Loucy (cell line): Measurements from ENCODE around the gene ATRNL1.

ENCODE experiments used
- H2AFZ ChIP-seq: fragments of 200-600 bp; sonication (generic); 2 replicates; pipeline ENCODE4 v1.6.0; 2016; ENCODE audit warnings: antibody characterized with exemption, mild to moderate bottlenecking, low read length, moderate library complexity
- H3F3A ChIP-seq: fragments of 200-600 bp; 2 replicates; pipeline ENCODE4 v1.6.0; 2016; ENCODE audit warnings: antibody characterized with exemption, low read depth, mild to moderate bottlenecking
- H3K27me3 ChIP-seq: fragments of 200-600 bp; sonication (generic); 2 replicates; pipeline ENCODE4 v1.6.1; 2014; ENCODE audit warnings: low read length, mild to moderate bottlenecking; ENCODE audit not compliant: insufficient read depth, poor library complexity, severe bottlenecking
- H3K36me3 ChIP-seq: fragments of 200-600 bp; sonication (generic); 2 replicates; pipeline ENCODE4 v1.6.1; 2016; ENCODE audit warnings: low read length; ENCODE audit not compliant: insufficient read depth
- H3K4me1 ChIP-seq: fragments of 200-600 bp; sonication (generic); 2 replicates; pipeline ENCODE4 v1.5.1; 2014; ENCODE audit warnings: low read length, mild to moderate bottlenecking; ENCODE audit not compliant: insufficient read depth, poor library complexity, severe bottlenecking
- H3K4me2 ChIP-seq: fragments of 200-600 bp; sonication (generic); 2 replicates; pipeline ENCODE4 v1.6.0; 2014; ENCODE audit warnings: antibody characterized with exemption, low read length, low read depth, mild to moderate bottlenecking; ENCODE audit not compliant: poor library complexity, severe bottlenecking
- H3K4me3 ChIP-seq: fragments of 200-600 bp; sonication (generic); 2 replicates; pipeline ENCODE4 v1.5.1; 2014; ENCODE audit warnings: low read length, mild to moderate bottlenecking, mixed read lengths; ENCODE audit not compliant: poor library complexity, severe bottlenecking
- H3K79me2 ChIP-seq: fragments of 200-600 bp; sonication (generic); 2 replicates; pipeline ENCODE4 v1.6.1; 2014; ENCODE audit warnings: low read length; ENCODE audit not compliant: insufficient read depth
- H3K9ac ChIP-seq: fragments of 200-600 bp; sonication (generic); 2 replicates; pipeline ENCODE4 v1.6.0; 2014; ENCODE audit warnings: mild to moderate bottlenecking, low read depth, low read length, moderate library complexity; ENCODE audit not compliant: poor library complexity, severe bottlenecking
- H3K9me2 ChIP-seq: fragments of 200-600 bp; sonication (generic); replicated peaks from 2 replicates; pipeline ENCODE4 v1.6.1; 2016; ENCODE audit warnings: low read depth, low read length, mixed read lengths
- H3K9me3 ChIP-seq: fragments of 200-600 bp; sonication (generic); 2 replicates; pipeline ENCODE4 v1.6.1; 2014; ENCODE audit warnings: mild to moderate bottlenecking, antibody characterized with exemption, low read length, low read depth; ENCODE audit not compliant: insufficient read depth
- H4K20me1 ChIP-seq: fragments of 200-600 bp; sonication (generic); 2 replicates; pipeline ENCODE4 v1.6.0; 2014; ENCODE audit warnings: antibody characterized with exemption, low read length, mild to moderate bottlenecking; ENCODE audit not compliant: insufficient read depth, poor library complexity, severe bottlenecking
- CTCF ChIP-seq: fragments of 200-600 bp; sonication (generic); conservative IDR thresholded peaks from 2 replicates; pipeline ENCODE4 v1.5.1; 2014; ENCODE audit warnings: mild to moderate bottlenecking, antibody characterized with exemption, low read length
- EZH2phosphoT487 ChIP-seq: fragments of 200-600 bp; IDR thresholded peaks from 2 replicates; pipeline ENCODE4 v1.6.1; 2018; ENCODE audit warnings: antibody characterized with exemption, mild to moderate bottlenecking, moderate library complexity, borderline replicate concordance

ATRNL1 gene

GRCh38 chr10:115593060-115593459 lies 499.9 kb downstream of the ATRNL1 start:
- H3K9me2 ChIP-seq, result no peaks in the 10 kb centered on the region

GRCh38 chr10:115604627-115605026 lies 511.5 kb downstream of the ATRNL1 start:
- Histone ChIP-seq H3K4me1 (no peaks in the 10 kb centered on the region), H3K9me2 (no peaks in the 10 kb centered on the region), H4K20me1 (no peaks in the 10 kb centered on the region), H3K36me3 (no peaks in the 10 kb centered on the region), H3K27me3 (no peaks in the 10 kb centered on the region), H3K4me3 (no peak overlapping the region), H2AFZ (no peak overlapping the region), H3K9me3 (no peaks in the 10 kb centered on the region), H3K4me2 (no peak overlapping the region), H3K79me2 (no peaks in the 10 kb centered on the region), H3F3A (no peaks in the 10 kb centered on the region), H3K9ac (no peak overlapping the region)
- TF ChIP-seq CTCF (no peak), EZH2phosphoT487 (no peak)

More at GRCh38 chr10:115593060-115593459, 499.9 kb downstream of the ATRNL1 start:
- no peaks in the 10 kb centered on the region for H3K4me1 ChIP-seq
- H3K27me3 ChIP-seq, result no peaks in the 10 kb centered on the region
- TF ChIP-seq EZH2phosphoT487 (no peak), CTCF (no peak)
- H2AFZ ChIP-seq, result no peak overlapping the region
- no peaks in the 10 kb centered on the region for H4K20me1 ChIP-seq
- H3K9me3 ChIP-seq, result no peaks in the 10 kb centered on the region
- no peaks in the 10 kb centered on the region for H3K36me3 ChIP-seq
- H3K4me3 ChIP-seq, result no peak overlapping the region
- no peak overlapping the region for H3K9ac ChIP-seq
- H3K4me2 ChIP-seq, result no peak overlapping the region
- no peaks in the 10 kb centered on the region for H3F3A ChIP-seq
- no peaks in the 10 kb centered on the region for H3K79me2 ChIP-seq

- TF ChIP-seq CTCF (no peak), EZH2phosphoT487 (no peak)
- Histone ChIP-seq H3K27me3 (no peaks in the 10 kb centered on the region), H3F3A (no peaks in the 10 kb centered on the region), H3K36me3 (no peaks in the 10 kb centered on the region), H2AFZ (no peak overlapping the region), H3K4me3 (no peak overlapping the region), H3K9ac (no peak overlapping the region), H3K9me2 (no peaks in the 10 kb centered on the region), H3K79me2 (no peaks in the 10 kb centered on the region), H3K4me1 (no peaks in the 10 kb centered on the region), H4K20me1 (no peaks in the 10 kb centered on the region), H3K9me3 (no peaks in the 10 kb centered on the region), H3K4me2 (no peak overlapping the region)
Observed at GRCh38 chr10:115606086-115606485, 512.9 kb downstream of the ATRNL1 start.
